ENCODE measurements around the gene UBALD2.
"Not testable (repeated sequence)": the region's sequence is repeated elsewhere in the genome, so short reads cannot be mapped to it uniquely, and the experiment has no call there.

The UBALD2 gene

DNA sequence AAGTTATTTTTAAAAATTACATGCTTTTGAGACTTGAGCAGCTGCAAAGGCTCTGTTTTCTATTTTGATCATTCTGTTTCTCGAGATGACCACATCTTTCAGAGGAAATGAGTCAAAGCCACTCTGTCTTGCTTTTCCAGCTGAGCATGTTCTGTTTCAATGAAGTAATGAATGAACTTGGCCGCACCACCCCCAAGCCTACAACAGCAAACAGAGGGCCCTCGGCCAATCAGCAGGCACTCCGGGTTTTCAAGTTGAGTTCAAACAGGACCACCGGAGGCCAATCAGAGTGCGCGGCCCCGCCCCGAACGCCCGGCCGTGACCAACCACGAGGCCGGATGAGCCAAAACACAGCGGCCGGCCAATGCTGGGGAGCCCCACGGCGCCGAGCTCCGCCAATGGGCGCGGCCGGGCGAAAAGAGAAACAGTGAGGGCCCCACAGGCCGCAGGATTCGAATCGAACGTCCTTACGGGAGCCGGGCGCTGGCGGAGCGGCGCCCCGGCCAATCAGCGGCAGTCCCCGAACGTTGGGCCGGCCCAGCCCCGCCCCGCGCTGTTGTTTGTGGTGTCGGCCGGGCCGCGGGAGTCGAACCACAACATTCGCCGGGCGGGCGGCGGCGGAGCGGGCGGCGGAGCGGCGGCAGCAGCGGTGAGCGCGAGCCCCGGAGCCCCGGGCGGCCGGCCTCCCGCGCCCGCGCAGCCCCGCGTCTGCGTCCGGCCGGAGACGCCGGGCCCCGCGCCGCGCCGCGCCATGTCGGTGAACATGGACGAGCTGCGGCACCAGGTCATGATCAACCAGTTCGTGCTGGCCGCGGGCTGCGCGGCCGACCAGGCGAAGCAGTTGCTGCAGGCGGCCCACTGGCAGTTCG, at the start of gene UBALD2:
Gene UBALD2 (plus strand): TSS at position 594 of the 869 bp plus-strand sequence. CDS start 158 bp downstream, at position 752.
- DNase-seq (ENCODE audit: low read depth in 3 of 3, low spot score in 1 of 3), result peak; percentile 95 to 98 (median 96)

DNA sequence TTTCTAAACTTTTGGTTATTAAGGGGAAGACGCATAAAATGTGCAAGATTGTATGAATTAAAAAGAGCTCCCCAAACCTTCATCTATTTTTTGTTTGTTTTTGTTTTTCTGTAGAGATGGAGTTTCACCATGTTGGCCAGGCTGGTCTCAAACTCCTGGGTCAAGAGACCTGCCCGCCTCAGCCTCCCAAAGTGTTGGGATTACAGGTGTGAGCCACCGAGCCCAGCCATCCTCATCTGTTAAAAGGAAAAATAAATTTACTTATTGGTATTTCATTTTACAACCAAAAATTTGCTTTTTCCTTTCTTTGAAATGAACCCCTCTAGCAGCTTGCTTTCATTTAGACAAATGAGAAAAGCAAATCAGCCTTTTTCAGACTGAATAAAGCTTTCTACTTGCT, 48.1 kb upstream of the UBALD2 start:
- DNase-seq (ENCODE audit: low read depth in 3 of 3, low spot score in 1 of 3), result no peak

DNA sequence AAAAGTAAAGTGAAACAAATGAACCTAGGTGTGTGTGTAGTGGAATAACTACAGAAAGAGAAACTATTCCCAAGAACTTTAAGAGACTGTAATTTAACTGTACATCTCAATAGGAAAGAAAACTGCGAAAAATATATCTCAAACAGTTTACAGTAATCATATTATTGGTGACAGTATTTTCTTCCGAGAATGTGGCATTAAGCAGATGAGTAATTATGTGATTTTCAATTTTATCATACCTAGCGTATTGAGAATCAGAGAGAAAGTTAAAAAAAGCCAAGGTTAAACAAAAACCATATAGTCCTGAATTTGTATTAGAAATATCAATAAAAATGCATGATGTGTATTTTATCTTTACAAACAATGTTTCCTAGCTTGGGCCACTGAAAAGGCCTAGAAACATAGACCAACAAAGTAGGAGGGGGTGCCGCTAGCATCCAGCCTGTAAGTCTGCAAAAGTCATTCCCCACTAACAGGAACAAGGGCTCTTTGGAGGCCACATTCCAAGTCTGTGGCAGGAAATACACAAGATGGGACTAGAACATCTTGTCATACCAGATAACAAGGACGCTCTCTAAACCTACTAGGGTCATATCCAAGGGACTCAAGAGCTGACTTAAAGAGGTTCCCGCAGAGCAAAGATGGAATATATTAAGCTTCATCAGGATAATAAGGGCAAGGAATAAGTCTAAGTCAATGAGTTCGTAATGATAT, 45.3 kb upstream of the UBALD2 start:
- no peak for DNase-seq (ENCODE audit: low read depth in 3 of 3, low spot score in 1 of 3)

DNA sequence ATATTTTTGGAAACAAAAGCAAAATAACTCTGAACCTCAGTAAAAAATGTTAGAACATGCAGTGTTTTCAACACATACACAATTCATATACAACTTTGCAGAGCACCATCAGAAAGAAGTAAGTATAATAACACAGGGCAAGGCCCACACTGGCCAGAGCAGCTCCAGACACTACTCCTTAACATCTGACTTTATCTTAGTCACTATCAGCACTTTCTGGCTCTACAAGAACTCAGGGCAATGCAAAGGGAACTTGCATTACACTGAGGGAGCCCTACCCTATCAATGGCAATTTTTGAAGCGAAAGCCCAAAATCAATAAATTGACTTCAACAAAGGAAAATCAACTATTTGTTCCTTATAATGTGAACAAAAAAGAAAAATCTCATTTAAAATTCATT, 41.3 kb upstream of the UBALD2 start:
- DNase-seq (ENCODE audit: low read depth in 3 of 3, low spot score in 1 of 3), result no peak

DNA sequence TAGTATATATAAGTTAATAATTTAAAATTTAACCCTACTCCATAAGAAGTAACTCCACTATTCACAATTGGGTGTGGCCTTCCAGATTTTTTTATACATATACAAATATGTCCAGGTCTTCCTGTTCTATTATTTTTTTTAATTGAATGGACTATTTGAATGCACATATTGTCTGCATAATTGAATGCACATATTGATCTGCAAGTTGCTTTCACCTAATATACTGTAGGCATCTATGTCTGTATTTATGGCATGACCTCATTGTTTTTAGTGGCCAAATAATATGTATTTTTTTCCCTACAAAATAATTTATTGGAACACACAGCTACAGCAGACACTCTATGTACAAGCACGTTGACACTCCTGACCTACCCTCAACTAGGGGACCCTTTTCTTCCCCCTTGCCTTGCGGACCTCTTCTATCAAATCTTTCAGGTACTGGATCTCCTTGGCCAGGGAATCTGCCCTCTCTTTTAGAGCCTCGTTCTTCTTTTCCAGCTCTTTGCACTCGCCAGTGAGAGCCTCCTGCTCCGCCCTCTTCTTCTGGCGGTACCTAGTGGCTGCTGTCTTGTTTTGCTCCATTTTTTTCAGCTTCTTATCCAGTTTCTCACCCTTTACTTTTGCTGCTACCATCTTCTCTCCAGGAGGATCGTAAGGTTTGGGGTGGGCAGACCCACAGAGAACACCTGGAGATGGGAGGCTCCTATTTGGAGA, 39.6 kb upstream of the UBALD2 start:
- not testable (repeated sequence) for DNase-seq (ENCODE audit: low read depth in 3 of 3, low spot score in 1 of 3)

DNA sequence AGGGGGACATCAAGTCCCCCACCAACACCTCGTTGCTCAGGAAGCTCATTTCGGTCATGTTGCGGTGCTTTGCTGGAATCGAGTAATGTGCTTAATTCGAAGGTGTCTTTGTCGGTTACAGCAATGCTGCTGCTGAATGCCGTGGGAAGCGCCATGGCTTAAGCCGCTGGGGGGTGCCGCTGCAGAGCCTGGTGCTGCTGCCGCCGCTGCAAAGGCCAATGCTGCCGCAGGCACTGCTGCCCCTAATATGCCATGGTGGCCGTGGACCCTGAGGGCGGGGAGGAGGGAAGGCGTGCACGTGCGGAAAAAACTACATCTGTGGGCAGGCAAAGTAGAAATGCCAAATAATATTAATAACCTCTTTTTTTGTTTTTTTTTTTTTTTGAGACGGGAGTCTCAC, 38.4 kb upstream of the UBALD2 start:
- DNase-seq (ENCODE audit: low read depth in 3 of 3, low spot score in 1 of 3), result not testable (repeated sequence)

DNA sequence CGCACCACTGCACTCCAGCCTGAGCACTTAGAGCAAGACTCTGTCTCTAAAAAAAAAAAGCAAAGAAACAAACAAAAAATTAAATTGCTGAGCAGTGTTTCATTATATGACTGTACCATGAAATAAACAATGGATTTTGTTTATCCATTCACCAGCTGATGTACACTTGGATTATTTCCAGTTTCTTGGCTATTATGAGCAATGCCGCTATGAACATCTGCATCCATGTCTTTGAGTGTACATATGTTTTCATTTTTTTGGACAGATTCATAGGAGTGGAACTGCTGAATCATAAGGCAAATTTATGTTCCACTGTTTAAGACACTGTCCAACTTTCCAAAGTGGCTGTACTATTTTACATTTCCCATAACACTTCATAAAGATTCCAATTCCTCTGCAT, 32.8 kb upstream of the UBALD2 start:
- DNase-seq (ENCODE audit: low read depth in 3 of 3, low spot score in 1 of 3), result no peak

DNA sequence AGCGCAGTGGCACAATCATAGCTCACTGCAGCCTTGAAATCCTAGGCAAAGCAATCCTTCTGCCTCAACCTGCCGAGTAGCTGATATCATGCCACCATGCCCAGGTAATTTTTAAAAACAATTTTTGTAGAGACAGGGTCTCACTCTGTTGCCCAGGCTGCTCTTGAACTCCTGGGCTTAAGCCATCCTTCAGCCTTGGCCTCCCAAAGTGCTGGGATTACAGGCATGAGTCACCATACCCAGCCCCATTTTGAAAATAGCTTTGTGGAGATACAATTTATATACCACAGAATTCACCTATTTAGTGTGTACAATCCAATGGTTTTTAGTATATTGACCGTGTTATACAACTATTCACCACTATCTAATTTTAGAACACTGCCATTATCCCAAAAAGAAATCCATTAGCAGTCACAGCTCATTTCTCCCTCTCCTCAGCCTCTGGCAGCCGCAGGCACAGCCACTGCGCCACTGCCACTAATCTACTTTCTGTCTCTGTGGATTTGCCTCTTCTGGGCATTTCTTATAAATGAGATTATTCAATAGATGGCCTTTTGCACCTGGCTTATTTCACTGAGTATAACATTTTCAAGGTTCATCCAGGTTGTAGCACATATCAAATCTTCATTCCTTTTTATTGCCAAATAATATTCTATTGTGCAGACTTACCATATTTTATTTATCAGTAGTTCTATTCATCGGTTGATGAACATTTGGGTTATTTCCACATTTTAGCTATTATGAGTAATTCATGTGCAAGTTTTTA, 31.4 kb upstream of the UBALD2 start:
- no peak for DNase-seq (ENCODE audit: low read depth in 3 of 3, low spot score in 1 of 3)

DNA sequence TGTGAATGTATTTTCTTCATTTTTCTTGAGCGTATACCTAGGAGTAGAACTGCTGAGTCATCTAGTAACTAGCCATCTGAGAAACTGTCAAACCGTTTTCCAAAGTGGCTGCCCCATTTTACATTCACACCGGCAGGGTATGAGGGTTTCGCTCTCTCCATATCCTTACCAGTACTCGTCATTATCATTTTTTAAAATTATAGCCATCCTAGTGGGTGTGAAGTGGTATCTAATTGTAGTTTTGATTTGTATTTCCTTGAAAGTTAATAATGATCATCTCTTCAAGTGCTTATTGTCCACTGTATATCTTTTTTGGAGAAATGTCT, 30.8 kb upstream of the UBALD2 start:
- DNase-seq (ENCODE audit: low read depth in 3 of 3, low spot score in 1 of 3), result no peak

DNA sequence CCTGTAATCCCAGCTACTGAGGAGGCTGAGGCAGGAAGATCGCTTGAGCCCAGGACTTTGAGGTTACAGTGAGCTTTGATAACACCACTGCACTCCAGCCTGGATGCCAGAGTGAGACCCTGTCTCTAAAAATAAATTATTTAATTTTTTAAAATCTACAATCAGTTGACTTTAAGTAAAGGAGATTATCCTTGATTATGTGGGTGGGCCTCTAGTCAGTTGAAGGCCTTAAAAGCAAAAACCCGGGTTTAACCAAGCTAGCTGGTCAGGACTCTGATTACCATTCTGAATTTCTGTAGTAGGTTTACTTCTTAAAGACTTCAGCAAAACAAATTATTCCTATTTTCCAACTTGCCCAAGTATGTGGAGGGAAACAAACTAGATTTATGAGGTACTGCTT, 29.3 kb upstream of the UBALD2 start:
- DNase-seq (ENCODE audit: low read depth in 3 of 3, low spot score in 1 of 3), result no peak

DNA sequence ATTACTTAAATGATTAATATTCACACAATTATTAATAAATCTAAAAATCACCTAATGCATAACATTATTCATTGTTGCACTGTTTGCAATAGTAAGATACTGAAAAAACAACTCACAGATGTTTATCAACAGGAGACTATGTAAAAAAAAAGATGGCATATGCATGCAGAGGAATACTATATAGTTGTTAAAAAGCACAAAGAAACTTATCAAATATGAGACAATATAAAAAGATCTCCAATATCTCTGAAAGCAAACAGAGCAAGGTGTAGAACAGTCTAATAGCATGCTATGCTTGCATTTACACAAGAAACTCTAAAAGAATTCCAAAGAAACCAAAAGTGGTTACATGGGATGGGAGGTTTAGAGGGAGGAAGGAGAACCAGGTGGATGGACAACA, 28.5 kb upstream of the UBALD2 start:
- DNase-seq (ENCODE audit: low read depth in 3 of 3, low spot score in 1 of 3), result no peak

DNA sequence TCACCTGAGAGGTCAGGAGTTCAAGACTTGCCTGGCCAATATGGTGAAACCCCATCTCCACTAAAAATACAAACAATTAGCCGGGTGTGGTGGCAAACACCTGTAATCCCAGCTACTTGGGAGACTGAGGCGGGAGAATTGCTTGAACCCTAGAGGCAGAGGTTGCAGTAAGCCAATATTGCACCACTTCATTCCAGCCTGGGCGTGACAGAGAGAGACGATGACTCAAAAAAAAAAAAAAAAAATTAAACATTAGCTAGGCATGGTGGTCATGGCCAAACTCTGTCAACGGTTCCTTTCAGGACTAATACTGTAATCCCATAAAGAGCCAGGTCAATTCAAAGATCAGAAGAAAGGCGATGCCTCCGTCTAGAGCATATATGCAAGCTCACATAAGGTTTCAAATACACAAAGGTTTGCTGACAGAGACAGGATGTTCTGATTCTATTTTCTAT, 27.3 kb upstream of the UBALD2 start:
- DNase-seq (ENCODE audit: low read depth in 3 of 3, low spot score in 1 of 3), result no peak

DNA sequence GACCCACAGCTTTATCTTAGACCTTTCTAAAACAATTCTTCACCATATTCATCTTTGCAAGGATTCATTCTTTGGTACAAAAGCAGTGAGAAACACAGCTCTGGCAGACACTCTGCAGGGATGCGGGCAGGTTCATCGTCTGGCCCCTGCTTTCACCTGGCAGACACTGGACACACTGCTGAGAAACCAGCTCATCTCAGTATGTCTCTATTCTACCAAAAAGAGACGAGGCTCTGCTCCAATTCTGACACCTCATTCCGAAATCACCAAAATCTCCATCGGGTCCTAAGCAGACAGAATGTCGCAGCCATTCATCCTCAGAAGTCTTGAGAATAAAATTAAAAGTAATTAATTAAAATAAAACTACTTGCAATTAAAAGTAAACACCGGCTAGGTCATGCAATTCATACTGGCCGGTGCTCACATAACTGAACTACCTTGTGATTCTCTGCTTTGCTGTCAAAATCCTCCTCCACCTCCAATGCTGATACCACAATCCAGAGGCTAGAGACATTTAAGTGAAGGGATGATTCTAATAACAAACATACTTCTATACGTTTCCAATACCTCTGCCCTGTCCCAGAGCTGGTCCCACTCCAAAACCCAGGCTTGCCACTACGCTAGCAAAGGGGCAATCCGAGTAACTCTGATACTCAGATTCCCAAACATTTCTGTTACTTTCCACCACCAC, 26.2 kb upstream of the UBALD2 start:
- no peak for DNase-seq (ENCODE audit: low read depth in 3 of 3, low spot score in 1 of 3)

DNA sequence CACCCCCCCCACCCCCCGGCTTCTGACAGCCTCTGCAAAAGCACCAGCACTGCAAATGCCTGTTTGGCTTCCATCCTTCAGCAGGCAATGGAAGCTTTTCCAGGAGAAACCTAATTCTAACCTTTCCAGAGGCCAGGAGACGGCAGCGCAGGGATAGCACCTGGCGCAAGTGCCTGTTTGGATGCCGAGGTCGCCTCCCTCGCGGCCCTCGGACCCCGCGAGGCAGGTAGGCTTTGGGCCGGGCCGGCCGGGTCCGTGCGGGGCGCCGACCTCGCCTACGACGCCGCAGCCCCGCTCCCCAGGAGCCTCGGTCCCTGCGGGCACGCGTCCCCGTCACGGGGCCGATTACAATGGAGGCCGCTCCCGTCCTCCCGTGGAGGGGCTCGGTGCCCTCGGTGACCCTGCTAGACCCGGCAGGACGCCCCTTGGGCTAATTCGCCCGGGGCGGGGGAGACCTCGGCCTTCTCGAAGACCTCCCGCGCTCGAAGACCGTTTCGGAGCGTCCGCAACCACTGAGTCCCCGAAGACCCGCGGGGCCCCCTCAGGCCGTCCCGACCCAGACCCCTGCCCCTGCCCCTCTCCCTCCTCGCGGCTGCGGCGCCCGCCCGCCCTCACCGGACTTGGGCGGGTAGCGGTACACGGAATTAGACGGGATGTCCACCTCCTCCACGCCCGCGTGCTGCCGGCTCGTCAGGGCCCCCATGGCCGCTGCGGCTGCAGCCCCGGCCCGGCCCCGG, 25.4 kb upstream of the UBALD2 start:
- no peak for DNase-seq (ENCODE audit: low read depth in 3 of 3, low spot score in 1 of 3)

DNA sequence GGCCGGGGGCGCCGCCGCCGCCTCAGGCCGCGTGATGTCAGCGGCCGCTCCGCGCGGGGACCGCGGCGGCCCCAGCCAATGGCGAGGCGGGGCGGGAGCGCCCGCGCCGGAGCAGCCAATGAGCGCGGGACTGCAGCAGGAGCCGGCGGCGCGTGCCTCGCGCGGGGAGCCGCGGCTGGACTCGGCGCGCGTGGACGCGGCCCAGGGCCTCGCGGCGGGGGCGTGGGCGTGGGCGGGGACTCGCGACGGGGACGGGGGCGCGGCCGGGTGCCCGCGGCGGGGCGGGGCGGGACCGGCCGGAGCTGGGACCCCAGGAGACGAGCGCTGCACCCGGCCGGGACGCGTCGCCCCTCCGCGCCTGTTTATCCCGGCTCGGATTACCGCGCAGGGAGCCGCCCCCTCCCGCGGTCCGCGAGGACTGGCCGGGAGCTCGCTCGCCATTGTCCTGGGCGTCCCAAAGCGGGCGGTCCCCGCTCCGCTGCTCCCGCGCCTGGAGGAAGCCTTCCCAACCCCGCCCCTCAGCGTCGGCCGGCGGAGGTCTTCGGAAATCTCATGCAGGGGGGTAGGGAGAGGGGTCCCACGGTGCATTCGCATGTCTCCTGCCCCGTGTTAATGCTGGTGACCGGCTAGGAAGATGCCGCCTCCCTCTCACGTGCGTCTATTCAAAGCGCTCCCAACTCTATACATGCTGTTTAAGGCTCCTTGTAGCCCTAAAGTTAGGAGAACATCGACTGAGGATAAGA, 24.5 kb upstream of the UBALD2 start, which contains the start of gene RNF157:
Gene RNF157 (minus strand): TSS at position 33 of the 743 bp plus-strand sequence. CDS start 253 bp downstream, outside the sequence.
- peak; percentile 31 to 47 (median 44) for DNase-seq (ENCODE audit: low read depth in 3 of 3, low spot score in 1 of 3)

DNA sequence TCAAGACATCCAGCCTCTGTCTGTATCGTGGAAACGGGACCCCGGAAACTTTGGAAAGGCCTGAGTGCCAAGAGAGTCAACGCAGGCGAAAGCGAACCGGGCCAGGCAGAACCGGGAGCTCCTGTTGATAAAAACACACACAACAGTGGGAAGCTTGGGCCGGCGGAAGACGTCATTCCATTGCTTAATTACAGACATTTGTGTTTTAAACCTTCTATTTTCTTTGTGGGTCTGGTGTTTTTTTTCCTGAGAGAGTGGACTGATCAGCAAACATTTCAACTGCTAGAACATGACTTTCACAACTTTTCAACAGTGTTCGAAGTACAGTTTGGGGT, 24.0 kb upstream of the UBALD2 start:
- DNase-seq (ENCODE audit: low read depth in 3 of 3, low spot score in 1 of 3), result no peak

DNA sequence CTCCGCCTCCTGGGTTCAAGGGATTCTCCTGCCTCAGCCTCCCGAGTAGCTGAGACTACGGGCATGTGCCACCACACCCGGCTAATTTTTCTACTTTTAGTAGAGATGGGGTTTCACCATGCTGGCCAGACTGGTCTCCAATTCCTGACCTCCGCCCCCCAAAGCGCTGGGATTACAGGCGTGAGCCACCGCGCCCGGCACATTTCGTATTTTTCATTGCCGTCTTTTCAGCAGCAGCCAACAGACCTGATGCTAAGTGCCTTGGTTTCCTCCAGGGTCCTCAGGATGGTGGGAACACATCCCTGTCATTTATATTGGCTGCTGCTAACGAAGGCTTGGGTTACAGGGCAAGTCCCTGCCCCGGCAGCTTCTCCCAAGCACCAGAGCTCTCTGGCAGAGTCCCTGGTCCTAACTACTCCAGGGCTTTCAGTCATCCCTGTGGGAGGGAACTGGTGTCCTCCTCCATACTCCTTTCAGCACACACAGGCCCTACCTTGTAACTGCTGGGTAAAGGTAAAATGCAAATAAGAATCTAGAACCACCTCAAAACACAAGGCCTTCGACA, 23.4 kb upstream of the UBALD2 start:
- no peak for DNase-seq (ENCODE audit: low read depth in 3 of 3, low spot score in 1 of 3)

DNA sequence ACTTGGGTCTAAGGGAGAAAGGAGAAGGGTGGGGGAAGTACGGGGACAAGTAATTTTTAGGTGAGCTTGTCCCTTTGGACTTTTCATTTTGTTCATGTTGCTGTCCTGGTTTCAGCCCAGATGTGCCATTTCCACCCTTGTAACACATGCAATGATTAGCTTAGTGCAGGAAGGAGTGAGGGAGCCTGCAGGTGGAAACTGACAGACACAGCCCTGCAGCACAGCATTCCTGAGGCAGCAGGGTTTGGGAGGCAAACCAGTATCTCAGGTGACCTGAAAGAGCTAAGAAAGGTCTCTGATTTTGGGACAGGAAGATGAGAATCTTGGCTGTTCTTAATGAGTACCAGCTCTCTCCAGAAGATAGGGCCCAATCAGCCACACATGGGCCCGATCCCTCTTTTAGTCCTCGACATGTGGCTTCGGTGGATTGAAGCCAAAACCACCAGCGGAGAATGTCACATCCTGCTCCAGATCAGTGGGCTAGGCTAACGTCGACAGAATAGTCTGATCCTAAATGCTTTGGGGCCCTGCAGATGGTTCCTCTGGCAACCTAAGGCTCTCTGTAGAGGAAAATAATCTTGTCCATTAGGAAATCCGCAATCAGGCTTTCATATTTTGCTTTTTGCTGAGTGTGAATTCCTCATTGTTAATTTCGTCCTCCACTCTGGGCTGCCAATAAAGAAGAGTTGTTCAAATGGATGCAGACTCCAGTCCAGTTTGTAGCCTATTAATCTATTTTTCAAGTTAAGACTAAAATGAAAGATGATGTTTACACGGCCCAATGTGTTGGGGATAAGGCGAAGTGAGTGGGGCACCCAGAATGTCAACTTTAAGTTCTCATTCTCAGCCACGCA, 21.1 kb upstream of the UBALD2 start:
- DNase-seq (ENCODE audit: low read depth in 3 of 3, low spot score in 1 of 3), result no peak

Data from stimulated activated CD4-positive, alpha-beta T cell treated with anti-CD3 and anti-CD28 coated beads, TNF-alpha, amount 100 ng/mL, for 1 hour (primary cell).